Astrocyte (in vitro differentiated cells and primary cell): ENCODE measurements around the gene MAPKAP1. TPM values are rescaled to one million over a fixed set of nuclear protein-coding genes. Genes with fewer than 3 reads are reported as not detected.

Source experiments
- DNase-seq: peaks from one replicate; pipeline ENCODE4 v3.0.0-alpha.2; 2010; ENCODE audit warnings: low read depth
- FAIRE-seq: peaks from 2 replicates; lab custom pipeline; 2011; peaks lifted over from hg19 to GRCh38; lab: Jason Lieb, UNC
- H2AFZ ChIP-seq: 2 replicates; pipeline ENCODE4 v1.6.0; 2012; ENCODE audit warnings: low read depth, low read length, inconsistent platforms
- H3K27ac ChIP-seq: 2 replicates; pipeline ENCODE4 v1.5.1; 2011; ENCODE audit warnings: low read depth, low read length, inconsistent platforms
- H3K27me3 ChIP-seq: 2 replicates; pipeline ENCODE4 v1.6.0; 2011; ENCODE audit warnings: low read length, inconsistent platforms; ENCODE audit not compliant: insufficient read depth
- H3K36me3 ChIP-seq: 2 replicates; pipeline ENCODE4 v1.5.1; 2011; ENCODE audit warnings: low read length, inconsistent platforms; ENCODE audit not compliant: insufficient read depth
- H3K4me1 ChIP-seq: 2 replicates; pipeline ENCODE4 v1.5.1; 2011; ENCODE audit warnings: low read length, inconsistent platforms; ENCODE audit not compliant: insufficient read depth
- H3K4me2 ChIP-seq: 2 replicates; pipeline ENCODE4 v1.6.0; 2012; ENCODE audit warnings: low read length, inconsistent platforms
- H3K4me3 ChIP-seq: 2 replicates; pipeline ENCODE4 v1.5.1; 2011; ENCODE audit warnings: low read depth, mild to moderate bottlenecking, low read length, inconsistent platforms; ENCODE audit not compliant: insufficient read depth
- H3K79me2 ChIP-seq: 2 replicates; pipeline ENCODE4 v1.6.0; 2012; ENCODE audit warnings: mild to moderate bottlenecking, low read length, inconsistent platforms; ENCODE audit not compliant: insufficient read depth
- H3K9ac ChIP-seq: 2 replicates; pipeline ENCODE4 v1.6.0; 2012; ENCODE audit warnings: mild to moderate bottlenecking, low read length, inconsistent platforms
- H3K9me3 ChIP-seq: 2 replicates; pipeline ENCODE4 v1.5.1; 2012; ENCODE audit warnings: low read depth, mild to moderate bottlenecking, low read length, inconsistent platforms; ENCODE audit not compliant: insufficient read depth
- H4K20me1 ChIP-seq: 2 replicates; pipeline ENCODE4 v1.6.0; 2012; ENCODE audit warnings: low read length, inconsistent platforms; ENCODE audit not compliant: insufficient read depth
- H3K27ac Mint-ChIP-seq: one replicate; pipeline ENCODE4 v1.8.0; 2021; ENCODE audit warnings: mild to moderate bottlenecking, mixed read lengths; ENCODE audit not compliant: unreplicated experiment
- H3K27me3 Mint-ChIP-seq: one replicate; pipeline ENCODE4 v1.8.0; 2021; ENCODE audit warnings: low read depth, mixed read lengths; ENCODE audit not compliant: unreplicated experiment
- H3K36me3 Mint-ChIP-seq: one replicate; pipeline ENCODE4 v1.8.0; 2021; ENCODE audit warnings: low read depth, mixed read lengths; ENCODE audit not compliant: unreplicated experiment
- H3K4me1 Mint-ChIP-seq: one replicate; pipeline ENCODE4 v1.8.0; 2021; ENCODE audit warnings: low read depth, mixed read lengths; ENCODE audit not compliant: unreplicated experiment
- H3K4me3 Mint-ChIP-seq: one replicate; pipeline ENCODE4 v1.8.0; 2021; ENCODE audit warnings: mild to moderate bottlenecking, moderate library complexity, mixed read lengths; ENCODE audit not compliant: unreplicated experiment
- H3K9me3 Mint-ChIP-seq: one replicate; pipeline ENCODE4 v1.8.0; 2021; ENCODE audit warnings: mild to moderate bottlenecking, mixed read lengths; ENCODE audit not compliant: unreplicated experiment
- CTCF ChIP-seq: IDR thresholded peaks from 2 replicates; pipeline ENCODE4 v1.5.1; 2011; ENCODE audit warnings: low read depth, mild to moderate bottlenecking, inconsistent platforms, low read length, moderate library complexity; ENCODE audit not compliant: insufficient read depth
- EZH2 ChIP-seq: IDR thresholded peaks from 2 replicates; pipeline ENCODE4 v1.6.1; 2012; ENCODE audit warnings: mild to moderate bottlenecking, low read length, inconsistent platforms; ENCODE audit not compliant: insufficient read depth
- total RNA-seq: library from RNA; stranded (reverse); gene quantifications from 2 replicates; pipeline ENCODE4 v1.2.1, GENCODE V29; 2021

Gene MAPKAP1
- total RNA-seq, 1 donor from 2014 or later, result 109 TPM

GRCh38 chr9:125747765-125748445 lies 40.9 kb upstream of the MAPKAP1 start:
- peaks cover 8% of the 10 kb centered on the region for H4K20me1 ChIP-seq
- H3K36me3 ChIP-seq, result no peaks in the 10 kb centered on the region
- H3K27me3 ChIP-seq, result no peaks in the 10 kb centered on the region
- peaks cover 25% of the 10 kb centered on the region for H3K4me1 ChIP-seq
- TF ChIP-seq EZH2 (no peak), CTCF (no peak)
- peak overlapping the region; percentile 90 for H2AFZ ChIP-seq
- FAIRE-seq (no peak), DNase-seq (no peak)
- H3K36me3 Mint-ChIP-seq, result no peaks in the 10 kb centered on the region
- peak overlapping the region; percentile 89 for H3K4me3 Mint-ChIP-seq
- H3K4me3 ChIP-seq, result peak overlapping the region; percentile 72
- H3K4me2 ChIP-seq, result peak overlapping the region; percentile 93
- H3K4me1 Mint-ChIP-seq, result peaks cover 34% of the 10 kb centered on the region
- no peaks in the 10 kb centered on the region for H3K9me3 Mint-ChIP-seq
- peak overlapping the region; percentile 81 for H3K9ac ChIP-seq
- H3K79me2 ChIP-seq, result peaks cover 56% of the 10 kb centered on the region
- H3K27me3 Mint-ChIP-seq, result no peaks in the 10 kb centered on the region
- no peaks in the 10 kb centered on the region for H3K9me3 ChIP-seq
- H3K27ac ChIP-seq, result peak overlapping the region; percentile 77
- H3K27ac Mint-ChIP-seq, result peak overlapping the region; percentile 94

GRCh38 chr9:125747053-125747764 lies 40.2 kb upstream of the MAPKAP1 start, which contains the start of gene PBX3:
Gene PBX3 (plus strand): TSS chr9:125747373.
- no peaks in the 10 kb centered on the region for H3K9me3 Mint-ChIP-seq
- no peak for FAIRE-seq

More at GRCh38 chr9:125747053-125747764, 40.2 kb upstream of the MAPKAP1 start, which contains the start of gene PBX3:
- no peaks in the 10 kb centered on the region for H3K36me3 Mint-ChIP-seq
- H3K9me3 ChIP-seq, result no peaks in the 10 kb centered on the region
- H3K79me2 ChIP-seq, result peaks cover 49% of the 10 kb centered on the region
- H3K4me1 ChIP-seq, result peaks cover 25% of the 10 kb centered on the region
- H2AFZ ChIP-seq, result peak within 1 kb of the TSS; percentile 90
- H3K4me3 Mint-ChIP-seq, result peak within 1 kb of the TSS; percentile 90
- no peaks in the 10 kb centered on the region for H3K36me3 ChIP-seq
- peaks cover 8% of the 10 kb centered on the region for H4K20me1 ChIP-seq
- H3K27me3 Mint-ChIP-seq, result no peaks in the 10 kb centered on the region
- TF ChIP-seq CTCF (no peak), EZH2 (no peak)
- H3K4me3 ChIP-seq, result peak within 1 kb of the TSS; percentile 72
- peak within 1 kb of the TSS; percentile 93 for H3K4me2 ChIP-seq
- H3K27ac Mint-ChIP-seq, result peak within 1 kb of the TSS; percentile 94
- peak within 1 kb of the TSS; percentile 77 for H3K27ac ChIP-seq
- H3K9ac ChIP-seq, result peak within 1 kb of the TSS; percentile 81
- H3K4me1 Mint-ChIP-seq, result peaks cover 33% of the 10 kb centered on the region
- no peaks in the 10 kb centered on the region for H3K27me3 ChIP-seq
- DNase-seq, result no peak
